MCF 10A (cell line): ENCODE results near the gene EMP2. TPM values are rescaled to one million over a fixed set of nuclear protein-coding genes. Genes with fewer than 3 reads are reported as not detected.

Experiments
- BruUV-seq: library from RNA; stranded (reverse); fragments of 400-500 nt; replicated peaks from 2 replicates; lab custom pipeline; 2021; lab: Mats Ljungman, UMichigan
- CTCF ChIA-PET: fragments of 300-600 bp; sonication (Branson Sonifier 250); formaldehyde crosslinking; extraction: SDS; loops from one replicate; lab custom pipeline; 2021; ENCODE audit warnings: antibody characterized with exemption, inconsistent platforms; lab: Yijun Ruan, JAX
- POLR2A ChIA-PET: fragments of 300-600, 350-650 bp; sonication (Branson Sonifier 250); formaldehyde crosslinking; extraction: SDS; loops from one replicate; lab custom pipeline; 2020; ENCODE audit warnings: antibody characterized with exemption, inconsistent platforms; lab: Yijun Ruan, JAX
- DNase-seq: peaks from one replicate; pipeline ENCODE4 v3.0.0-alpha.2; 2018; ENCODE audit not compliant: unreplicated experiment
- H3K27ac Mint-ChIP-seq: one replicate; pipeline ENCODE4 v1.8.0; 2022; ENCODE audit warnings: mild to moderate bottlenecking, low read depth, mixed read lengths; ENCODE audit not compliant: unreplicated experiment
- H3K27me3 Mint-ChIP-seq: one replicate; pipeline ENCODE4 v1.8.0; 2022; ENCODE audit warnings: mixed read lengths; ENCODE audit not compliant: insufficient read depth, unreplicated experiment
- H3K36me3 Mint-ChIP-seq: one replicate; pipeline ENCODE4 v1.8.0; 2022; ENCODE audit warnings: mild to moderate bottlenecking, moderate library complexity, mixed read lengths; ENCODE audit not compliant: insufficient read depth, unreplicated experiment
- H3K4me1 Mint-ChIP-seq: one replicate; pipeline ENCODE4 v1.8.0; 2022; ENCODE audit warnings: mixed read lengths; ENCODE audit not compliant: insufficient read depth, unreplicated experiment
- H3K4me3 Mint-ChIP-seq: one replicate; pipeline ENCODE4 v1.8.0; 2022; ENCODE audit warnings: mild to moderate bottlenecking, moderate library complexity, mixed read lengths; ENCODE audit not compliant: unreplicated experiment
- H3K9me3 Mint-ChIP-seq: one replicate; pipeline ENCODE4 v1.8.0; 2022; ENCODE audit warnings: mixed read lengths; ENCODE audit not compliant: unreplicated experiment
- intact Hi-C: fragments of 100-400 bp; cut with micrococcal nuclease; formaldehyde crosslinking; loops from 2 replicates; pipeline ENCODE4 v1.14.1; 2022
- total RNA-seq: library from RNA; stranded (reverse); gene quantifications from 2 replicates; pipeline ENCODE4 v1.2.3, GENCODE V29; 2022
- TF ChIP-seq, protein P1 (sequence below): fragments of 200-600 bp; IDR thresholded peaks from one replicate; pipeline ENCODE4 v1.8.0; 2022; ENCODE audit warnings: antibody characterized with exemption, mild to moderate bottlenecking; ENCODE audit not compliant: unreplicated experiment

Gene EMP2
- total RNA-seq, 1 experiment from 2014 or later, result 4.8 TPM

DNA sequence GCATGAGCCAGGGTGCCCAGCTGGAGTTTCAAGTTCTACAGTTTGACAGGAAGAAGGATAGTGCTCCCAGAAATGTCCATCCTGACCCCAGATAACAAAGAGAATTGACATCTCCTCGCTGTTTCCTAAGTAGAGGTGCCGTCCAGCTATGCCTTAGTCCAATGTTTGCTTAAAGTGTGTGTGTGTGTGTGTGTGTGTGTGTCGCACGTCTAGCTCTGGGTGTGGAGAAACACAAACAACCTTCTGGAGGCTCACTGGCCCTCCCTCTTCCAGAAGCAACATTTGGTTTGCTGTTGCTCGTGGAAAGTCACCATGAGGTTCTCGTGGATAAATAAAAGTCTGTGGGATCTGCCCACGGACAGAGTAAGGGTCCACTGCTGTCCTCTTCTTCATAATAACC, 22.1 kb downstream of the EMP2 start:
- POLR2A ChIA-PET, result interaction anchor here (0.6 to 0.7 kb wide), 2 partner anchors 17 to 113 kb away, joined by 4 read pairs; no protein-coding TSS in a partner anchor
- no peak overlapping the region for H3K4me3 Mint-ChIP-seq
- no peaks in the 10 kb centered on the region for H3K36me3 Mint-ChIP-seq

GRCh38 chr16:10557750-10558149, 22.6 kb downstream of the EMP2 start:
- H3K4me1 Mint-ChIP-seq, result no peaks in the 10 kb centered on the region
- TF ChIP-seq, protein P1, sequence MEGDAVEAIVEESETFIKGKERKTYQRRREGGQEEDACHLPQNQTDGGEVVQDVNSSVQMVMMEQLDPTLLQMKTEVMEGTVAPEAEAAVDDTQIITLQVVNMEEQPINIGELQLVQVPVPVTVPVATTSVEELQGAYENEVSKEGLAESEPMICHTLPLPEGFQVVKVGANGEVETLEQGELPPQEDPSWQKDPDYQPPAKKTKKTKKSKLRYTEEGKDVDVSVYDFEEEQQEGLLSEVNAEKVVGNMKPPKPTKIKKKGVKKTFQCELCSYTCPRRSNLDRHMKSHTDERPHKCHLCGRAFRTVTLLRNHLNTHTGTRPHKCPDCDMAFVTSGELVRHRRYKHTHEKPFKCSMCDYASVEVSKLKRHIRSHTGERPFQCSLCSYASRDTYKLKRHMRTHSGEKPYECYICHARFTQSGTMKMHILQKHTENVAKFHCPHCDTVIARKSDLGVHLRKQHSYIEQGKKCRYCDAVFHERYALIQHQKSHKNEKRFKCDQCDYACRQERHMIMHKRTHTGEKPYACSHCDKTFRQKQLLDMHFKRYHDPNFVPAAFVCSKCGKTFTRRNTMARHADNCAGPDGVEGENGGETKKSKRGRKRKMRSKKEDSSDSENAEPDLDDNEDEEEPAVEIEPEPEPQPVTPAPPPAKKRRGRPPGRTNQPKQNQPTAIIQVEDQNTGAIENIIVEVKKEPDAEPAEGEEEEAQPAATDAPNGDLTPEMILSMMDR, result no peak
- H3K27me3 Mint-ChIP-seq, result no peaks in the 10 kb centered on the region
- POLR2A ChIA-PET, result no interaction called here
- no peak overlapping the region for H3K27ac Mint-ChIP-seq
- no peak overlapping the region for H3K4me3 Mint-ChIP-seq
- CTCF ChIA-PET, result interaction anchor here (1.0 kb wide), 1 partner anchor 361 kb away, joined by 3 read pairs; no protein-coding TSS in a partner anchor
- intact Hi-C loops, result no loop called here
- peaks cover 8% of the 10 kb centered on the region for H3K9me3 Mint-ChIP-seq
- DNase-seq, result no peak
- no TSS peak for BruUV-seq
- no peaks in the 10 kb centered on the region for H3K36me3 Mint-ChIP-seq

More for the DNA sequence above, 22.1 kb downstream of the EMP2 start:
- CTCF ChIA-PET, result interaction anchor here (0.6 kb wide), 1 partner anchor 289 kb away, joined by 4 read pairs; no protein-coding TSS in a partner anchor
- no peak for DNase-seq
- TF ChIP-seq, protein P1, result no peak
- no TSS peak for BruUV-seq
- H3K9me3 Mint-ChIP-seq, result peaks cover 8% of the 10 kb centered on the region
- H3K27ac Mint-ChIP-seq, result no peak overlapping the region
- no peaks in the 10 kb centered on the region for H3K27me3 Mint-ChIP-seq
- intact Hi-C loops, result no loop called here
- no peaks in the 10 kb centered on the region for H3K4me1 Mint-ChIP-seq

GRCh38 chr16:10556236-10556635, 24.2 kb downstream of the EMP2 start:
- DNase-seq, result no peak
- ChIA-PET POLR2A (no interaction called here), CTCF (no interaction called here)
- intact Hi-C loops, result no loop called here
- Mint-ChIP-seq H3K27me3 (no peaks in the 10 kb centered on the region), H3K9me3 (no peaks in the 10 kb centered on the region), H3K4me1 (no peaks in the 10 kb centered on the region), H3K4me3 (no peak overlapping the region), H3K27ac (no peak overlapping the region), H3K36me3 (no peaks in the 10 kb centered on the region)
- TF ChIP-seq, protein P1, result no peak
- no TSS peak for BruUV-seq

DNA sequence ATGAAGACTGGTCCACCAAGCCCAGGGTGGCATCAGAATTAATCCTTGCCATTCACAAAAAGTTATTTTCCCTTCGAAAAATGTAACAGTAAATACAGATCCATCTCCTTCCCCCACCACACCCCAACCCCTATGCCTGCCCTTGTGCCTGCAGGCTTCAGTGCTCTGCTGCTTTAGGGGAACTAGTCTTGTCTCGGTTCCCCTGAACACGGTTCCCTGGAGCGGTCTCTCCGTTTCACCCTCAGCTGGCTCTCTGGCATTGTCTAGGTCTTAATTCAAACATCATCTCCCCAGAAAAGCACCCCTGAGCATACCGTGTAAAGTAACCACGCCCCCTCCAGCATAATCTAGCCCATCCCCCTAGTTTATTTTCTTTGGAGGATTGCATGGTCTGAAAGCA, 25.8 kb downstream of the EMP2 start:
- no peak for DNase-seq
- Mint-ChIP-seq H3K4me3 (no peak overlapping the region), H3K9me3 (no peaks in the 10 kb centered on the region), H3K36me3 (no peaks in the 10 kb centered on the region), H3K27ac (no peak overlapping the region), H3K4me1 (no peaks in the 10 kb centered on the region), H3K27me3 (no peaks in the 10 kb centered on the region)
- TF ChIP-seq, protein P1, result no peak
- intact Hi-C loops, result no loop called here
- CTCF ChIA-PET, result no interaction called here
- BruUV-seq, result no TSS peak
- POLR2A ChIA-PET, result no interaction called here
